ENCODE data around the gene PRRT3.
"Not testable (repeated sequence)": the region's sequence is repeated elsewhere in the genome, so short reads cannot be mapped to it uniquely, and the experiment has no call there.

PRRT3 gene

DNA sequence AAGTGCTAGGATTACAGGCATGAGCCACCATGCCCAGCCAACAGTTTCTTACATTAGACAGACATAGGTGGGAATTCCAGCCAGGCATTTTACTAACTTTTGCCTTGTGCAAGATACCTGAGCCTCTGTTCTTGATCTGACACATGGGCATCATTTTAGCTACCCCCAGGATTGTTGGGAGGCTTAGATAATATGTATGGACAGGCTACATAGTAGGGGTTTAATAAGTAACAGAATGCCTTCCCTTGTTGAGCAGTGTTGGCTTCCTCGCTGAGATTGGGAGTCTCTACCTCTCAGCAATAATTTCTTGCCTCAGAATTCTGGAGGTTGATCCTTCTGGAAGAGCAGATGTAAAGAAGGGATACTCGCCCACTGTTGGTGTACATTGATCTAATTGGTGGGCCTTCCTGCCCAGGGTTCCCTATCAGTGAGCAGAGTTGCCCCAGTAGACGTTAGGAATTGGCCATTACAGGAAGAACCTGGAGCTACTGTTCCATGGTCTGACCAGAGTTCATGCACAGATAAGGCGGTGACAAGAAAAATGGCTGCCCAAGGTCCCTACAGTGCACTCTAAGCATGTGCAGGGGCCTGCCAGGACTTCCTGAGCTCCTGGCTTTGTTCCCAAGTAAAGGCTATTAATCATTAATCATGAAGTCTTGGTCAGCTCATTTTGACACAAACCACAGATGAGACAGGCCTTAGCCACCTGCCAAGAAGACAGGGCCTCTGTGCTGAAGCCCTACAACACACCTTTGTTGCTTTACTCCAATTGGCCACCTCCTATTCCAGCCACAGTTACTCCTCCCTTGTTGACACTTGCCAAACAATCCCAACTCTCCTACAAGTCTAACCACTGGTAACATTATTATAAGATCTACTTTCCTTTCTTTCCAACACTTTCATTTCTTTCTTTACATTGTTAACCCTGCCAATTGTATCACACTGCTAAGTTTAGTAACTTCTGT lies 54.5 kb downstream of the PRRT3 start:
- no peak for DNase-seq

DNA sequence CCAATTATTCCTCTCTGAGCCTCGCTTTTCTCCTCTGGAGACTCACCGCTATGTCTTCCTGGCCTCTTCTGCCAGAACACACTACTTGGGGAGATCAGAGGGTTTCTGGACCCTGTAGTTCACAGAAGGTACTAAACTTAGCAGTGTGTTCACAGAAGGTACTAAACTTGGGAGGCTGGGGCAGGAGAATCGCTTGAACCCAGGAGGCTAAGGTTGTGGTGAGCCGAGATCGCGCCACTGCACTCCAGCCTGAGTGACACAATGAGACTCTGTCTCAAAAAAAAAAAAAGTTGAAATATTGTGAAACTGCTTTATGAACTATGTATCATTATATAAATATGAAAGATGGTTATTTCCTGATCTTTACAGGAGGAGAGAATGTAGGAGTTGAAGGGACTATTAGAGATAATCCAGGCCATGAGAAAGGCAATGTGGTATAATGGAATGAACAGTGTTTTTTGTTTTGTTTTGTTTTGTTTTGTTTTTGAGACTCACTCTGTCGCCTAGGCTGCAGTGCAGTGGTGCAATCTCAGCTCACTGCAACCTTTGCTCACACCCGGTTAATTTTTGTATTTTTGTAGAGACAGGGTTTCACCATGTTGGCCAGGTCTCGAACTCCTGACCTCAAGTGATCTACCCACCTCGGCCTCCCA lies 55.3 kb downstream of the PRRT3 start:
- not testable (repeated sequence) for DNase-seq

DNA sequence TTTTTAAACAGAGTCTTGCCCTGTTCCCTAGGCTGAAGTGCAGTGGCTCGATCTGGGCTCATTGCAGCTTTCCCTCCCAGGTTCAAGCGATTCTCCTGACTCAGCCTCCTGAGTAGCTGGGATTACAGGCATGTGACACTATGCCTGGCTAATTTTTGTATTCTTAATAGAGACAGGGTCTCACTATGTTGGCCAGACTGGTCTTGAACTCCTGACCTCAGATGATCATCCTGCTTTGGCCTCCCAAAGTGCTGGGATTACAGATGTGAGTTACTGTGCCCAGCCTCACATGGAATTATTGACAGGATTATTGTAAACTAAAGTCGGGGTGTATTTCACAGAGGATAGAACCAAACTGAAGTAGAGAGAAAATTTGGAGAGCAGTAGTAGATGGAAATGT lies 56.5 kb downstream of the PRRT3 start:
- DNase-seq, result not testable (repeated sequence)

Data from NCI-H187 treated with DMSO at 0.1 percent for 48 hours (cell line).